Osteoblast (primary cell): ENCODE data around the gene SNTG2. TPM values are rescaled to one million over a fixed set of nuclear protein-coding genes. Genes with fewer than 3 reads are reported as not detected.
"Not testable (repeated sequence)": the region's sequence is repeated elsewhere in the genome, so short reads cannot be mapped to it uniquely, and the experiment has no call there.

Experiments
- DNase-seq: peaks from one replicate; pipeline ENCODE4 v3.0.0; 2011; ENCODE audit warnings: low spot score, mixed read lengths; ENCODE audit not compliant: insufficient read length; ENCODE audit errors: missing footprints
- H2AFZ ChIP-seq: 2 replicates; pipeline ENCODE4 v1.6.0; 2011; ENCODE audit warnings: mild to moderate bottlenecking, low read length
- H3K27ac ChIP-seq: 2 replicates; pipeline ENCODE4 v1.5.1; 2011; ENCODE audit warnings: mild to moderate bottlenecking, low read depth, low read length, moderate library complexity
- H3K27me3 ChIP-seq: 2 replicates; pipeline ENCODE4 v1.6.0; 2012; ENCODE audit warnings: mild to moderate bottlenecking, control low read depth, inconsistent platforms, low read length, moderate library complexity; ENCODE audit not compliant: insufficient read depth
- H3K36me3 ChIP-seq: 2 replicates; pipeline ENCODE4 v1.5.1; 2011; ENCODE audit warnings: mild to moderate bottlenecking, low read length, control low read depth, moderate library complexity; ENCODE audit not compliant: insufficient read depth
- H3K4me1 ChIP-seq: 2 replicates; pipeline ENCODE4 v1.5.1; 2011; ENCODE audit warnings: mild to moderate bottlenecking, low read length, control low read depth, moderate library complexity; ENCODE audit not compliant: insufficient read depth
- H3K4me2 ChIP-seq: 2 replicates; pipeline ENCODE4 v1.6.0; 2011; ENCODE audit warnings: mild to moderate bottlenecking, low read length; ENCODE audit not compliant: insufficient read depth
- H3K4me3 ChIP-seq: fragments of 200-600 bp; sonication (generic); 3 replicates; pipeline ENCODE4 v1.5.1; 2012; ENCODE audit warnings: mild to moderate bottlenecking, low read length, inconsistent platforms; ENCODE audit not compliant: insufficient read depth
- H3K79me2 ChIP-seq: 2 replicates; pipeline ENCODE4 v1.6.0; 2012; ENCODE audit warnings: mild to moderate bottlenecking, low read length, control low read depth, inconsistent platforms; ENCODE audit not compliant: insufficient read depth
- H3K9me3 ChIP-seq: 2 replicates; pipeline ENCODE4 v1.5.1; 2011; ENCODE audit warnings: low read depth, low read length, control low read depth
- H4K20me1 ChIP-seq: 2 replicates; pipeline ENCODE4 v1.6.0; 2012; ENCODE audit warnings: mild to moderate bottlenecking, low read length, control low read depth; ENCODE audit not compliant: insufficient read depth
- CTCF ChIP-seq: IDR thresholded peaks from 2 replicates; pipeline ENCODE4 v1.5.1; 2011; ENCODE audit warnings: mild to moderate bottlenecking, low read depth, low read length, moderate library complexity; ENCODE audit errors: extremely low read depth
- total RNA-seq: library from RNA; depleted of rRNA; stranded (reverse); fragments of >200 nt; gene quantifications from 2 replicates; pipeline ENCODE4 v1.2.3, GENCODE V29; 2012

Gene SNTG2
- total RNA-seq, 1 donor = 1.4 TPM

- Histone ChIP-seq H3K4me3 (no peak overlapping the region), H2AFZ (no peak overlapping the region), H3K27ac (no peak overlapping the region), H3K27me3 (no peaks in the 10 kb centered on the region), H3K36me3 (no peaks in the 10 kb centered on the region), H3K4me1 (no peaks in the 10 kb centered on the region), H3K9me3 (no peaks in the 10 kb centered on the region), H3K4me2 (no peak overlapping the region), H3K79me2 (no peaks in the 10 kb centered on the region), H4K20me1 (no peaks in the 10 kb centered on the region)
- no peak for TF ChIP-seq CTCF
- no peak for DNase-seq
These were observed 428.0 kb downstream of the SNTG2 start for GRCh38 chr2:1378456-1379150.

- TF ChIP-seq CTCF = no peak
- Histone ChIP-seq H3K27me3 (no peaks in the 10 kb centered on the region), H3K36me3 (no peaks in the 10 kb centered on the region), H3K4me3 (no peak overlapping the region), H3K9me3 (no peaks in the 10 kb centered on the region), H2AFZ (no peak overlapping the region), H3K4me2 (no peak overlapping the region), H4K20me1 (no peaks in the 10 kb centered on the region), H3K4me1 (no peaks in the 10 kb centered on the region), H3K79me2 (no peaks in the 10 kb centered on the region), H3K27ac (no peak overlapping the region)
- no peak for DNase-seq
These were observed 431.0 kb downstream of the SNTG2 start for GRCh38 chr2:1381644-1382043.

DNA sequence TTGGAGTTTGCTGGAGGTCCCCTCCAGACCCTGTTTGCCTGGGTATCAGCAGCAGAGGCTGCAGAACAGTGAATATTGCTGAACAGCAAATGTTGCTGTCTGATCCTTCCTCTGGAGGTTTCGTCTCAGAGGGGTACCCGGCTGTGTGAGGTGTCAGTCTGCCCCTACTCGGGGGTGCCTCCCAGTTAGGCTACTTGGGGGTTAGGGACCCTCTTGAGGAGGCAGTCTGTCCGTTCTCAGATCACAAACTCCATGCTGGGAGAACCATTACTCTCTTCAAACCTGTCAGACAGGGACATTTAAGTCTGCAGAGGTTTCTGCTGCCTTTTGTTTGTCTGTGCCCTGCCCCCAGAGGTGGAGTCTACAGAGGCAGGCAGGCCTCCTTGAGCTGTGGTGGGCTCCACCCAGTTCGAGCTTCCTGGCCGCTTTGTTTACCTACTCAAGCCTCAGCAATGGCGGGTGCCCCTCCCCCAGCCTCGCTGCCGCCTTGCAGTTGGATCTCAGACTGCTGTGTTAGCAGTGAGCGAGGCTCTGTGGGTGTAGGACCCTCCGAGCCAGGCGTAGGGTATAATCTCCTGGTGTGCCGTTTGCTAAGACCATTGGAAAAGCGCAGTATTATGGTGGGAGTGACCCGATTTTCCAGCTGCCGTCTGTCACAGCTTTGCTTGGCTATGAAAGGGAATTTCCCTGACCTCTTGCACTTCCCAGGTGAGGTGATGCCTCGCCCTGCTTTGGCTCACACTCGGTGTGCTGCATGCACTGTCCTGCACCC, 437.5 kb downstream of the SNTG2 start:
- not testable (repeated sequence) for H3K4me1 ChIP-seq, H3K9me3 ChIP-seq, H3K79me2 ChIP-seq, H3K27me3 ChIP-seq, H3K36me3 ChIP-seq, H4K20me1 ChIP-seq, H2AFZ ChIP-seq, H3K4me2 ChIP-seq, DNase-seq, H3K27ac ChIP-seq, H3K4me3 ChIP-seq

- not testable (repeated sequence) for H3K4me1 ChIP-seq, H3K36me3 ChIP-seq, H4K20me1 ChIP-seq, H2AFZ ChIP-seq, H3K4me3 ChIP-seq, H3K27ac ChIP-seq, H3K4me2 ChIP-seq, H3K79me2 ChIP-seq, DNase-seq, H3K9me3 ChIP-seq, H3K27me3 ChIP-seq
These were observed 439.5 kb downstream of the SNTG2 start for GRCh38 chr2:1390118-1390517.

DNA sequence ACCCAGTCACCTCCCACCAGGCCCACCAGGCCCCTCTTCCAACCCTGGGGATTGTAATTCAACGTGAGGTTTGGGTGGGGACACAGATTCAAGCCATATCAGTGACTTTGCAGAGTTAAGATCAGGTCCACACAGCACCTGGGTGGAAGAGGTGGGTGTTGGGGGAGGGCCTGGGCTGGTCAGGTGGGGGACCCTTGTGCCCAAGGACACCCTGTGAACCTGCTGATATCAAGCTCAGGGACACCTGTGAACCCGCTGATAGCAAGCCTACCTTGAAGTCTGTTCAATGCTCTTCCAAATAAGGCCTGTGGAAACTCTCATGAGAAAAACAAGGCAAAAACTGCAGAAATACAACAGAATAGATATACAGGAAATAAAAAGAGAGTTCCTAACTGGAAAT, 442.7 kb downstream of the SNTG2 start:
- H3K4me1 ChIP-seq = no peaks in the 10 kb centered on the region
- no peaks in the 10 kb centered on the region for H3K9me3 ChIP-seq
- H4K20me1 ChIP-seq = no peaks in the 10 kb centered on the region
- H3K27me3 ChIP-seq = no peaks in the 10 kb centered on the region
- TF ChIP-seq CTCF = no peak
- H2AFZ ChIP-seq = no peak overlapping the region
- H3K79me2 ChIP-seq = no peaks in the 10 kb centered on the region
- no peak for DNase-seq
- H3K27ac ChIP-seq = no peak overlapping the region
- H3K36me3 ChIP-seq = no peaks in the 10 kb centered on the region
- H3K4me2 ChIP-seq = no peak overlapping the region
- no peak overlapping the region for H3K4me3 ChIP-seq
